HG02943 (cell line): ENCODE measurements around the gene DSCAM.

Experiments used
- ATAC-seq: cut with Tn5 transposase; IDR thresholded peaks from one replicate; pipeline ENCODE4 v1.9.1; 2021; ENCODE audit warnings: mild to moderate bottlenecking, low read depth, moderate library complexity; ENCODE audit not compliant: unreplicated experiment

DSCAM gene

DNA sequence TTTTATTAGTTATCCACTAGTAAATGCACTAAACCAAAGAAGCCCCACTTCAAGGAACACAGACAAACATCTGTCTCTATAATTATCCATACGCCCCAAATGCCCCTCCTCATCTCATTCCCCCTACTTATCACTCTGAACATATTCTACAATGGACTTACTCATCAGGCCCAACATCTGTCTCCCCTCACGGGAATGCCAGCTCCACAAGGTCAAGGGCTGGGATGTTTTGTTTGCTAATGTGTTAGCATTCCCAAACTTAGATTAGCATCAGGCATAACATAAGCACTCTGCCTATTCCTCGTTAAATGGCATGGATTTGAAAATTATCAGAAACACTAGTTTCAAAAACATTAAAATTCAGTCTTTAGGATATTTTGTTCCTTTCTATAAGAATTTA lies 279.5 kb downstream of the DSCAM start:
- ATAC-seq: no peak

DNA sequence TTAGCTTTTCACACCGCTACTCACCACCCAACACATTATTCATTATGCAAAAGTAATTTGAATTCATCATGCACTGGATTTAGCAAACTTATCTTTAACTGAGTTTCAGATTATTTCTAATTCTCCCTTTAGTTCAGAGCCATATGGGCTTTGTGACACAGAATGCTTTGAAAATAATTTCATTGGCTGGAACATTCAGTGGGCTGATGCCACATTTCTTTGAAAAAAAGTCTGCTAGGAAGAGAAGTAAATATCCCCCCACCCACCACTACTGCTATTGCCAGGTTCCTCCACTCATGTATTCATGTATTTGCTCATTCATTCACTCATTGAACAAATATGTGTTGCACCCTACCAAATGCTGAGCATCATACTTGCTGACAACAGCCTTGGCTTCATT lies 280.5 kb downstream of the DSCAM start:
- no peak for ATAC-seq

DNA sequence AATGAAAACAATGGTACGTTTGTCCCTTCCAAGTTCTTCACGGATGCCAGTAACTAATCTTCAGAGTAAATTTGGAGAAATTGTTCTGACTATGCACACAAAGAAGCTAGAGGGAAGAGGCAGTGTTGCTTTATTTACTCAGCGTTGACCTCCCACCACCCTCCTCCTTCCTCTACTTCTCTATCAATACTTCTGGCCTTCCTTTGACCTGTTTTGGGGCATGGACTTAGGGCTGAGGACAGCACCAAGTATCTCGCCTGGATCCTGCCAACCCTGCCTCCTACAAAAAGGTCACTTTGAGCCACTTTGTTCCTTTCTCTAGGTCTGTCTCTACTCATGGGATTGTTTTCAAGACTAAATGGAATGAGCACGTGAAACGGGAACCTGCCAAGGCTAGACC lies 282.6 kb downstream of the DSCAM start:
- ATAC-seq: no peak

DNA sequence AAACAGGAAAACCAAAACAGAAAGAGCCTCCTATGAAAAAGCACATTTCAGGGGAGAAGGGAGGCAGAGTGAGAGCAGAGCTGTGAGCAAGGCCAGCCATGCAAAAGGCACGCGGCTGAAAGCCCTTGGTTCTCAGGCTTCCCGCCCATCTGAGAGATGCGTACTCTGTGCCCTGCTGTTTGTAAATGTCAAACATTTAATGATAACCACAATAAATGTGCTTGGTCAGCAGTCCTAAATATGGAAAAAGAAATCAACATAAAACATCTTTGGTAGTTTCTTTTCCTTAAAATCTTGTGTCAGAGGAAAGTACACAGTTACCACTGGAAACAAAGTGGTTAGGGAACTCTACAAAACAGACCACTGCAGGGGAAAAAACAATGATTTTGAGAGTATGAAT lies 283.1 kb downstream of the DSCAM start:
- no peak for ATAC-seq

DNA sequence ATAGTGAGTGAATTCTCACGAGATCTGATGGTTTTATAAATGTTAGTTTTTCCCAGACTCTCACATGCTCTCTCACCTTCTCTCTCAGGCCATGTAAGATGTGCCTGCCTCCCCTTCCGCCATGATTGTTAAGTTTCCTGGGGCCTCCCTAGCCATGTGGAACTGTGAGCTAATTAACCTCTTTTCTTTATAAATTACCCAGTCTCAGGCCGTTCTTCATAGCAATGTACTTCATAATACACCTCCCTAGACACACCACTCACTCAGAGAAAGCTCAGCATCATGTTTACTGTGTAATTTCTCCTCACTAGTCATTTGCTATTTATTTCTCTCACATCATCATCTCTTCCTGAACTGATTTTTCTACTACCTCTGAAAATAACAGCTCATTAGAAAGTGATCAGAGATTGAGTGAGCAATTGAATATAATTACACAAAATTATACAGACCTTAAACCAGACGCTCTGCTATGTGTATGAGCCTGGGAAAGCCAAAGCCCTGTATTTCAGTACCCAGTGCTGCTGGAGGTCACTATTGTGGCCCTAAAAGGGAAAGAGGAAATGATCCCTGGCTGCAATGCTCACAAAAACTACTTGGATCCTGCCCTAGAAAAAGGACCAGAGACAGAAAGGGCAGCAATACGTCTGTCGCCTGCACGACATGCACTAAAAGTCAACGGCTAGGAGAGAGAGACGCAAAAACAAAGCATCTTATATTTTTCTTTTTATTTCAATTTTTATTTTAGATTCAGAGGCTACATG lies 284.5 kb downstream of the DSCAM start:
- no peak for ATAC-seq

DNA sequence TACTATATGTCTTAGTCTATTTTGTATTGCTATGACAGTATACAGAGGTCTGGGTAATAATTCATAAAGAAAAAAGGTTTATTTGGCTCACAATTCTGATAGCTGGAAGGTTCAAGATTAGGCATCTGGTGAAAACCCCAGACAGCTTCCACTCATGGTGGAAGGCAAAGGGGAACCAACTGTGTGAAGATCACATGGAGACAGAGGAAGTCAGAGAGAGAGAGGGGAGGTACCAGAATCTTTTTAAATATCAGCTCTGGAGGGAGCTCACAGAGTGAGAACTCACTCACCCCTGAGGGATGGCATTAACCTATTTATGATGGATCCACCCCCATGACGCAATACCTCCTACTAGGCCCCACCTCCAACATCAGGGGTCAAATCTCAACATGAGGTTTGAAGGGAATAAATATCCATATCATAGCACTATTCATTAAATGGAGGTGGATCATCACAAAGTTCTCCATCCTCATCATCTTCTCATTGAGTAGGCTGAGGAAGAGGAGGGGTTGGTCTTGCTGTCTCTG lies 290.5 kb downstream of the DSCAM start:
- ATAC-seq: no peak

DNA sequence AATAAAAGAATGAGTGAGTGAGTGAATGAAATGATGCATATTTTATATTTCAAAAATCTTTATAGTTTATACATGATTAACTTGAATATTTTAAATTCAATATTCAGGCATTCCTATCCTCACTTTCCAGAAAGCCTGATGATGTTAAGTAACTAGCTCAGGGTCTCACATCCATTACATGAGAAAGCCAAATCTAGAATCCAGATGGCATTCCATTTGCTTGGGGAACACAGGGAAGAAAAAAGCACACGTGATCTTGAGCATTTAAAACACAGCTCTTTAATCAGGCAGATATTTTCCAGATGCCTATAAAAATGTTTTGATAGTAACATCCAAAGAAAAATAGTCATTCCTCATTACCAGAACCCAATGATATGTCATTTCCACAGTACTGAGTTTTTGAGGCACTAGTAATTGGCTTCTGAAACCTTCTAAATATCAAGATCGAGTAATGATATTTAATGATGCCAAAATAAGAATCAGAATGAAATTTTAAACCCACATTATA lies 291.9 kb downstream of the DSCAM start:
- no peak for ATAC-seq

DNA sequence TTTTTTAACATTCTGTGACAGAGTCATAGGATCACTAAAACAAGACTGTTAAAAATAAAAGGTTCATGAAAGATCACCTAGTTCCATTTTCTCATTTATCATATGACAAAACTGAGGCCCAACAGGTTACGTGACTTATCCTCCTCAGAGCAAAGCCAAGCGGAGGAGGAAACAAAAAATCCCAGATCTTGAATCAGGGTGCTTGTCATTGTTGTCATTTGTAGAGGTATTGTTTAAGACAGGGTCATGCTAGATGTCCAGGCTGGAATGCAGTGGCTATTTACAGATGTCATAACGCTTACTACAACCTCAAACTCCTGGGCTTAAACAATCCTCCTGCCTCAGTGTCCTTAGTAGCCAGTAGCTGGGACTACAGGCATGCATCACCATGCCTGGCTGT lies 293.2 kb downstream of the DSCAM start:
- ATAC-seq: no peak

DNA sequence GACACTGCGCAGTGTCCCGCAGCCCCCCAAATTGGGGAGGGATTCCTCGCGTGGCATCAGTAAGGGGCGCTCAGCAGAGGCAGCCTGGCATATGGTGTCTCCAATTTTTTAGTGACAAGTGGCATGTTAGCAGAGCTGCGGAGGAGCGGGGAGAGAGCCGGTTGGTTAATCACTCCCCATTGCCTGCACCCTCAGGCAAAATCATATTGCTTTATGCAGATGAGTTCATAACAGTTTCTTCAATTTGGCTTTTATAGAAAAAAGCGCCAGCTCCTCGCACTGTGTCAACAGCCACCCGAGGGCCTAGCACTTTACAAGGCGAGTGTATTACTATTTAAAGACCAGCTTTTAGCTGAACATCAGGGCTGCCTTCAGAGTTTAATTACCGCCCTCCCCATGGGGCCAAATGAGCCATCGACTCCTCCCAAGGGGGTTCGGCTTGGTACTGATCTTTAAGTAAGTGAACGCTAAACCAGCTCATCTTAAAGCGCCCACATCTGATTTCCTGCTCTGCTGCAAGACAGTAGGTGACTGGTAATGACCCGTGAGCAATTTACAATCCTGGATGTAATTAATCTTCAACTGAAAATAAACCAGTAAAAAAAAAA lies 298.9 kb downstream of the DSCAM start:
- no peak for ATAC-seq

DNA sequence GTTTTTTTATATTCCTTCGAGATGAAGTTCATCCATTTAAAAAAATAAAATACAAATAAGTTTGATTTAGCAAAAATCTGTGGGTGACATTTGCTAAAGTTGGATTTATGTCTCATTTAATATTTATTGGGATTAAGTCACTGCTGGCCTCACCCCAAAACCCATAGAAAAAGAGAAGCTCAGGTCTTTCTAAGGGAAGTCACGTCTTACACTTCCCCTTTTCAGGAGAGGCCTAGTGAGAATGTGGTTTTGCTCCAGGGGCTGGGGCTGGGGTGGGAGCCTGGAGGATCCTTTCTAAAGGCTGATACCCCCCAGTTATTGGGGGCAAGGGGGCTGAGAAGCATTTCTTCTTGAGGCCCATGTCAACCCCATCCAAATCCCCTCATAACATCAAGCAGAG lies 300.3 kb downstream of the DSCAM start:
- no peak for ATAC-seq

DNA sequence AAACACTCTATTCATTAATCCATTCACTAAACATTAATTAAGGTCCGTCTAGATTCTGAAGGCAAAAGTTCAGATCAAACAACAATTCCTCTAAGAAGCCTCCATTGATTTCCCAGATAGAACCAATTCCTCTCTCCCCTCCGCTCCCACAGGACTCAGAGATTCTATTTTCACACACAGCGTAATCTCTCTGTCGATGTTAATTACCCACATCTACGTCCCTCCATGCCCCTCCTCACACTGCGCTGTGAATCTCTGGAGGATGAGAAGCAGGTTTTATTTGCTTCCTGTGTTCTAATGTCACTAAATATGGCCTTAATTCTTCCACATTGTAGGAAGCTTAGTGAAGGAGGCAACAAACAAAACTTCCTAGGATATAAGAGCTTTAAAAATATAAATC lies 306.7 kb downstream of the DSCAM start:
- no peak for ATAC-seq

DNA sequence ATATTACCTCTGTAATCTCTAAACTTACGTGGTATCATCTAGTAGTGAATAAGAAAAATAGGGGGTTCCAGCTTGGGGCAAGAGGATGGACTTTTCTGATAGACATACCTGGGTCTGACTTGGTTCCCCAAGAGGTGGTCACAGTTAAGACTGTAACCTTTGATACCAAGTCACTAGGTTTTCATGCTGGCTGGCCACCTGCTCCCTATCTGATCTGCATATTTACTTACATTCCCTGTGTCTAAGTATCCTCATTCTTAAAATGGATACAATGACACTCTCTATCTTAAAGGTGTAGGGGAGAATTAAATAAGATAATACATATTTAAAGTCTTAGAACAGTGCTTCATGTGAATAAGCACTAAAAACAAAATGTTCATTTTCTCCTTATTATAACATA lies 312.1 kb downstream of the DSCAM start:
- no peak for ATAC-seq

DNA sequence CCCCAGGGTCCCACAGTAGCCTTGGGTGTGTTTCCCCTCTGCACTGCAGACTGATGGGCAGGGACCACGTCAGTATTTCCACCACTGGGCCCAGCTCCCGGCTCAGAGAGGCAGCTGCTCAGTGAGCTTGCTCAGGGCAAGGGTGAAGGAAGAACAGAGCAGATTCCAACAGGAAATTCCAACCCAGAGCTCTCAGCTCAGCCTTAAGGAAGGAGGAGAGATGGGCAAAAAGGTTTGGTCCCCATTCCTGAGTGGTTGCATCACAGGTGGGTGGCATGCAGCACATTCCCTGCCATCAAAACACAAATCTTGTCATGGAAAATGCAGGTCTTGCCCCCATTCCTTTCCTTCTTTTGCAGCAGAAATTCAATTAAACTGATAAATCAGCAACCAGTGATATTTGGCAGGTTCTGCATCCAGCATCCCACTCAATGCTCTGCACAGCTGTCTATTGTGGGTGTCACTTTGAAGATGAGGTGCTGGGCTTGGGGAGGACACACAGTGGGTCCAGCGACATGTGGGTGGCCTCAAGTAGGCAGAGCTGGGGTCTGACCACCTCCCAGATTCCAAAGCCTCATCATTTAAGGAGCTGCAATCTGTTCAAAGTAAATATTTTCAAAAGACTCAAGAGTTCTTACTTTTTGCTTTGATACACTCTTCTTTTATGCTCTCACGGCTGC lies 315.4 kb downstream of the DSCAM start:
- ATAC-seq: no peak

DNA sequence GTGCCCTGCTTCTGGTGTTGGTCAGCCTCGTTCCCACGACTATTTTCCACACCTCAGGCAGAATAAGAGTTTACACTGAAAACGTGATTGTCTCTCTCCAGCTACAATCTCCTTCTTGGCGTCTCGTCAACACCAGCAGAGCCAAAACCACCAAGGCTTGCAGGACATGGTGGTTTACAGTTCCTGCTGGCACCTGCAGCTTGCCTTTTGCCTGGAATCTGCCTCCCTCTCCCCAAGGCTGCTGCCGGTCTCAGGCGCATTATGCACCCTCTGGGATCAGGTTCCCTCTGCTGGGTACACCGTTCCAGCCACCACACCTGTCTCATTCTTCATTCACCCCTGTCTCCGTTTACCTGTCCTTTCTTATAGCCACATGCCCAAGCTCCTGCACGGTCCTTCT lies 315.9 kb downstream of the DSCAM start:
- ATAC-seq: no peak

DNA sequence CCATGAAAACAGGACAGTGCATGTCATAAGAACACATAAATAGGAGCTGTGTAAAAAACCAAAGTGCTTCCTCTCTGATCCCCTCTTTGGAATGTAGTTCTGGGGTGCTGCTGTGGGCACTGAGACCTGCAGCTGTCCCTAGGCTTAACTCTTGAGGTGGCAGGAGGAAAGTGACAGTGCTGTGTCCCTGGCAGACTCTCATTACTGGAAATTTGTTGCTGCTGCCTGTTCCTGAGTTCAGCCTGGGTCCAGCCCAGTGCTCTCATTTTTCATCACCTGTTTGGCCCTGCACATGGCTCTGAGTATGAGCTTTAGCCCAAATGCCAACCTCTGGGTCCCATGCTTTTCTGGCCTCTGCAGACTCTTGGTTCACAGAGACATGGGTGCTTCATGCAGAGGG lies 329.3 kb downstream of the DSCAM start:
- ATAC-seq: no peak

DNA sequence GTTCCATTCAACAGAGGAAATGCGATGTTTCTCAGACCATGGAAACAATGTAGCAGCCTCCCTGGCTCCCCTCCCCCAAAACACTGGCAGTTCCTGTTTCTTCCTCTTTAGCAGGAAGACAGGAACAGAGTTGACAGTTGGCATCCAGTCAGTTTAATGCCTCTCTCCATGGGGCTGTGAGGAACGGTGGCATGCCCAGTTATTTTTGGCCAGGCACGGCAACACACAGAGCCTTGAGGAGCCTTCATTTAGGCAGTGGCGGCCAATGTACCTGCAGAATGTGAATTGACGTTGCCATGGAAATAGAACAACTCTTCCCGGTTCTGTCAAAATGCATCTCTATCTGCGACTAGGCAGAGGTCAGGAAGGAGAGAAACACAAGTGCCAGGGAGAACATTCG lies 330.6 kb downstream of the DSCAM start:
- no peak for ATAC-seq

DNA sequence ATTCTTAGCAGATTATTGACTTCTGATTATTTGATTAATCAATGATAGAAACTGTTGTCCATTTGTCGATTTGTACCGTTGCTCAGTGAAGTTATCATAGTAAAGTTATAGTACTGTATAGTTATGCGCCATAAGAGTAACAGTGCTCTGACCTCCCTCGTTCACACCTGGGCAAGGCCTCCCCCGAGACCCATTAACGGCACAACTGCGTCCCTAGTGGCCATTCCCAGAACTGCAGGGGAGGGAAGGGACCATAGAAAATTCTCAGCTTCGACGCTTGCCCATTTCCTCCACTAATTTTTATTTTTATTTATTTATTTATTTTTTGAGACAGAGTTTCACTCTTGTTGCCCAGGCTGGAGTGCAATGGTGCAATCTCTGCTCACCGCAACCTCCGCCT lies 334.4 kb downstream of the DSCAM start:
- no peak for ATAC-seq

DNA sequence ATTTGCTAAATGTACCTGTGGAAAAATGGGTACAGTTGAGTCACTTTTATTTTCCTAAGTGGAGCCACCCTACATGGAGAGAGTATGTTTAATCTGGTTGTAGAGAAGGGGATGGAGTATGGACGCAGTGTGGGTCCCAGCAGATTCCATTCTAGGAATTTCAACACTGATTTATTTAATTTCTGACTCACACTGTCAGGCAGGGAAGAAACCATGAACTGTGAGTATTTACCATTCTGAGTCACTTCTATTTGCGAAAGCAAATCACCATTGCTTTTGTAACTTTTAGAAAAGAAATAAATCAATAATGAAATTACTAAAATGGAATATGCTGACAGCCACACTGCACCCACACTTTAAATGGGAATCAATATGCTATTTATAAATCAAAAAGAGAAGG lies 339.0 kb downstream of the DSCAM start:
- no peak for ATAC-seq

DNA sequence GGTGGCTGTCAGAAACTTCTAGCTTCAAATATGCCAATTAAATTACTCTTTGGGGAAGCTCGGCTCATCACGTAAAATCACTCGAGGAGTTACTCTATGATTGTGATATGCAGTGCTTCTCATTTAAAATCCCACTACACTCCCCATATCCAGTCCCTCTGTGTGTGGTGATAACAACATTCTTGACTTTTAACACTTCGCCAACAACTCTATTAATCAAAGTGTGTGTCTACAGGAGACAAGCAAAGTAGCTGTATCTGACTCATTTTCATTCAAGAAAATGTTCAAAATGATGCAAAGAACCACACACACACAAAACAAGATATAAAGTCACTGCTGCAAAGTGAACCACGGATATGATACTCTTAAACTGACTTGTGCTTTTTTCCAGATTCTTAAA lies 341.3 kb downstream of the DSCAM start:
- no peak for ATAC-seq

DNA sequence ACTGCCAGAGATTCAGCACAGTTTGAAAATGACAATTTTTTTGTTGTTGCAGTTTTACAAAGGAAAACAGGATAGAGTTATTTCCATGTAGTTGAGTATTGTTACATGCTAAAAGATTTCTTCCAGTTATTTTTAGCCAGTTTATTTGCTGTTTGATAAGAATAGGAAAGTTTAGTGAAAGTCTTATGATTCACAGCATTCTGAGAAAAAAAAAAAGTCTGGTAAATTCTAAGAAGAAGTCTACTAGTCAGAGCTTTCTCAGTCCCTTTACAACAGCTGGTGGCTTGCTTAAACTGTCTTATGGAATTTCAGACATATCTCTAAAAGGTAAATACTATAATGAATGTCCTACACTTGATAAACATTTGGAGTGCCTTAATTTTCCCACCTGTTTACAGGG lies 341.7 kb downstream of the DSCAM start:
- no peak for ATAC-seq

DNA sequence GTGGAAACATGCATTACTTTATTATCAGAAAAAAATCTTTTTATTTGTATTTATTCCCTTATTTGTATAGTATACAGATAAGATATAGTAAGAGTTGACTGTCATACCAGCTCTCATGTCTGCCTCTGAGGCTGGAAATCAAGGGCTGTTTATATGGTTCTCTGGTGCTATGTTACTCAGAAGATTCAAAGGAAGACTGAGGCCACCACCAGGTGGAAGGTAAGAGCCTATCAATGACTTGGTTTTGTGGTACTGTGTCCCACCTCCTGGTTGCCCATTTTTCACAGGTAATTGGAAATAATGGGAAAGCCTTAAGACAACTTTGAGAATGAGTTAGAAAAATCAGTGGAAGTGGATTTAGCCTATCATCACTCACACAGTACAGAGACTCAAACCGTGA lies 342.1 kb downstream of the DSCAM start:
- ATAC-seq: no peak

DNA sequence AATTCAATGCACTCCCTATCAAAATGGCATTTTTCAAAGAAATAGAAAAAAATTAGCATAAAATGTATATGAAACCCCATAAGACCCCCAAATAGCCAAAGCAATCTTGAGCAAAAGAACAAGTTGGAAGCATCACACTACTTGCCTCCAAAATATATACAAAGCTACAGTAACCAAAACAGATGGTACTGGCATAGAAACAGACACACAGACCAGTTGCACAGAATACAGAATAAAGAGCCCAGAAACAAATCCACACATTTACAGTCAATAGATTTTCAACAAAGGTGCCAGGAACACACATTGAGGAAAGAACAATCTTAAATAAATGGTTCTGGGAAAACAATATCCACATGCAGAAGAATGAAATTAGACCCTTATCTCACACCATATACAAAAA lies 350.8 kb downstream of the DSCAM start:
- no peak for ATAC-seq
